ENCODE data around the gene MATN3.
"Not testable (repeated sequence)": the region's sequence is repeated elsewhere in the genome, so short reads cannot be mapped to it uniquely, and the experiment has no call there.

The MATN3 gene

GRCh38 chr2:20050646-20051531, 38.4 kb upstream of the MATN3 start:
- Histone ChIP-seq H3K9ac (ENCODE audit: low read length) (peak overlapping the region; percentile 95), H3K36me3 (ENCODE audit: insufficient read depth, low read length) (no peaks in the 10 kb centered on the region), H3K4me3 (ENCODE audit: low read depth in 1 of 2, low read length in 2 of 2) (peak overlapping the region; percentile 67 to 100), H3K27ac (ENCODE audit: low read depth, low read length) (peak overlapping the region; percentile 99), H3K4me1 (ENCODE audit: insufficient read depth, low read length) (peaks cover 25% of the 10 kb centered on the region), H3K9me3 (ENCODE audit: low read length) (no peaks in the 10 kb centered on the region), H3K27me3 (ENCODE audit: control insufficient read depth in 1 of 2, insufficient read depth in 2 of 2, low read length in 2 of 2) (no peaks in the 10 kb centered on the region)

GRCh38 chr2:20050104-20050645, 37.7 kb upstream of the MATN3 start:
- Histone ChIP-seq H3K4me1 (ENCODE audit: insufficient read depth, low read length) (peaks cover 32% of the 10 kb centered on the region), H3K9ac (ENCODE audit: low read length) (peak overlapping the region; percentile 95), H3K27me3 (ENCODE audit: control insufficient read depth in 1 of 2, insufficient read depth in 2 of 2, low read length in 2 of 2) (no peaks in the 10 kb centered on the region), H3K36me3 (ENCODE audit: insufficient read depth, low read length) (no peaks in the 10 kb centered on the region), H3K4me3 (ENCODE audit: low read depth in 1 of 2, low read length in 2 of 2) (peak overlapping the region; percentile 67 to 100), H3K27ac (ENCODE audit: low read depth, low read length) (peak overlapping the region; percentile 99), H3K9me3 (ENCODE audit: low read length) (no peaks in the 10 kb centered on the region)

GRCh38 chr2:20049637-20050036, 37.2 kb upstream of the MATN3 start:
- Histone ChIP-seq H3K27me3 (ENCODE audit: control insufficient read depth in 1 of 2, insufficient read depth in 2 of 2, low read length in 2 of 2) (no peaks in the 10 kb centered on the region), H3K36me3 (ENCODE audit: insufficient read depth, low read length) (no peaks in the 10 kb centered on the region), H3K9me3 (ENCODE audit: low read length) (no peaks in the 10 kb centered on the region), H3K9ac (ENCODE audit: low read length) (peak overlapping the region; percentile 95), H3K4me1 (ENCODE audit: insufficient read depth, low read length) (peaks cover 32% of the 10 kb centered on the region), H3K27ac (ENCODE audit: low read depth, low read length) (peak overlapping the region; percentile 99), H3K4me3 (ENCODE audit: low read depth in 1 of 2, low read length in 2 of 2) (peak overlapping the region; percentile 67 to 100)

GRCh38 chr2:20048488-20049448, 36.3 kb upstream of the MATN3 start:
- Histone ChIP-seq H3K36me3 (ENCODE audit: insufficient read depth, low read length) (no peaks in the 10 kb centered on the region), H3K27me3 (ENCODE audit: control insufficient read depth in 1 of 2, insufficient read depth in 2 of 2, low read length in 2 of 2) (no peaks in the 10 kb centered on the region), H3K27ac (ENCODE audit: low read depth, low read length) (peak overlapping the region; percentile 99), H3K4me3 (ENCODE audit: low read depth in 1 of 2, low read length in 2 of 2) (peak overlapping the region; percentile 18 to 67), H3K9me3 (ENCODE audit: low read length) (no peaks in the 10 kb centered on the region), H3K4me1 (ENCODE audit: insufficient read depth, low read length) (peaks cover 39% of the 10 kb centered on the region), H3K9ac (ENCODE audit: low read length) (peak overlapping the region; percentile 95)

- not testable (repeated sequence) for H3K27me3 ChIP-seq (ENCODE audit: control insufficient read depth in 1 of 2, insufficient read depth in 2 of 2, low read length in 2 of 2); H3K9ac ChIP-seq (ENCODE audit: low read length); H3K27ac ChIP-seq (ENCODE audit: low read depth, low read length); H3K9me3 ChIP-seq (ENCODE audit: low read length); H3K36me3 ChIP-seq (ENCODE audit: insufficient read depth, low read length); H3K4me3 ChIP-seq (ENCODE audit: low read depth in 1 of 2, low read length in 2 of 2)
- H3K4me1 ChIP-seq (ENCODE audit: insufficient read depth, low read length) = peaks cover 52% of the 10 kb centered on the region
Measured at GRCh38 chr2:20045712-20046292, 33.3 kb upstream of the MATN3 start.

- Histone ChIP-seq H3K9me3 (ENCODE audit: low read length) (no peaks in the 10 kb centered on the region), H3K27me3 (ENCODE audit: control insufficient read depth in 1 of 2, insufficient read depth in 2 of 2, low read length in 2 of 2) (no peaks in the 10 kb centered on the region), H3K4me1 (ENCODE audit: insufficient read depth, low read length) (peaks cover 52% of the 10 kb centered on the region), H3K36me3 (ENCODE audit: insufficient read depth, low read length) (peaks cover 14% of the 10 kb centered on the region), H3K9ac (ENCODE audit: low read length) (no peak overlapping the region), H3K4me3 (ENCODE audit: low read depth in 1 of 2, low read length in 2 of 2) (no peak overlapping the region), H3K27ac (ENCODE audit: low read depth, low read length) (no peak overlapping the region)
Measured at GRCh38 chr2:20044778-20045177, 32.3 kb upstream of the MATN3 start.

- Histone ChIP-seq H3K4me3 (ENCODE audit: low read depth in 1 of 2, low read length in 2 of 2) (no peak overlapping the region), H3K9me3 (ENCODE audit: low read length) (no peaks in the 10 kb centered on the region), H3K27me3 (ENCODE audit: control insufficient read depth in 1 of 2, insufficient read depth in 2 of 2, low read length in 2 of 2) (no peaks in the 10 kb centered on the region), H3K36me3 (ENCODE audit: insufficient read depth, low read length) (peaks cover 20% of the 10 kb centered on the region), H3K27ac (ENCODE audit: low read depth, low read length) (no peak overlapping the region), H3K4me1 (ENCODE audit: insufficient read depth, low read length) (peaks cover 42% of the 10 kb centered on the region), H3K9ac (ENCODE audit: low read length) (no peak overlapping the region)
Measured at GRCh38 chr2:20042531-20042930, 30.1 kb upstream of the MATN3 start.

- Histone ChIP-seq H3K4me3 (ENCODE audit: low read depth in 1 of 2, low read length in 2 of 2) (no peak overlapping the region), H3K27ac (ENCODE audit: low read depth, low read length) (no peak overlapping the region), H3K9me3 (ENCODE audit: low read length) (no peaks in the 10 kb centered on the region), H3K27me3 (ENCODE audit: control insufficient read depth in 1 of 2, insufficient read depth in 2 of 2, low read length in 2 of 2) (no peaks in the 10 kb centered on the region), H3K36me3 (ENCODE audit: insufficient read depth, low read length) (peaks cover 37% of the 10 kb centered on the region), H3K4me1 (ENCODE audit: insufficient read depth, low read length) (peaks cover 38% of the 10 kb centered on the region), H3K9ac (ENCODE audit: low read length) (no peak overlapping the region)
Measured at GRCh38 chr2:20040489-20041172, 28.2 kb upstream of the MATN3 start.

- H3K36me3 ChIP-seq (ENCODE audit: insufficient read depth, low read length) = peaks cover 66% of the 10 kb centered on the region
Measured at GRCh38 chr2:20037660-20038059, 25.2 kb upstream of the MATN3 start.

GRCh38 chr2:20035955-20036666, 23.6 kb upstream of the MATN3 start:
- Histone ChIP-seq H3K27me3 (ENCODE audit: control insufficient read depth in 1 of 2, insufficient read depth in 2 of 2, low read length in 2 of 2) (no peaks in the 10 kb centered on the region), H3K36me3 (ENCODE audit: insufficient read depth, low read length) (peaks cover 73% of the 10 kb centered on the region), H3K9me3 (ENCODE audit: low read length) (no peaks in the 10 kb centered on the region), H3K4me3 (ENCODE audit: low read depth in 1 of 2, low read length in 2 of 2) (no peak overlapping the region), H3K27ac (ENCODE audit: low read depth, low read length) (no peak overlapping the region), H3K4me1 (ENCODE audit: insufficient read depth, low read length) (peaks cover 22% of the 10 kb centered on the region), H3K9ac (ENCODE audit: low read length) (no peak overlapping the region)

More at GRCh38 chr2:20037660-20038059, 25.2 kb upstream of the MATN3 start:
- Histone ChIP-seq H3K4me3 (ENCODE audit: low read depth in 1 of 2, low read length in 2 of 2) (no peak overlapping the region), H3K27ac (ENCODE audit: low read depth, low read length) (no peak overlapping the region), H3K4me1 (ENCODE audit: insufficient read depth, low read length) (peaks cover 32% of the 10 kb centered on the region), H3K9ac (ENCODE audit: low read length) (no peak overlapping the region), H3K9me3 (ENCODE audit: low read length) (no peaks in the 10 kb centered on the region), H3K27me3 (ENCODE audit: control insufficient read depth in 1 of 2, insufficient read depth in 2 of 2, low read length in 2 of 2) (no peaks in the 10 kb centered on the region)

Measured in muscle layer of colon (tissue), 2 donors.